SK-N-MC (cell line): Measurements from ENCODE around the gene SEMG1.

Experiments
- DNase-seq: peaks from one replicate; pipeline ENCODE4 v3.0.0-alpha.2; 2011; ENCODE audit warnings: low read depth, low spot score
- H3K27ac ChIP-seq: fragments of 200-600 bp; sonication (generic); 2 replicates; pipeline ENCODE4 v1.5.1; 2016; ENCODE audit warnings: mixed run types
- H3K36me3 ChIP-seq: fragments of 200-600 bp; sonication (generic); 2 replicates; pipeline ENCODE4 v1.6.1; 2017; ENCODE audit warnings: antibody characterized with exemption, low read length, mixed read lengths; ENCODE audit not compliant: insufficient read depth
- H3K4me3 ChIP-seq: fragments of 200-600 bp; sonication (generic); 2 replicates; pipeline ENCODE4 v1.5.1; 2016
- H3K9ac ChIP-seq: fragments of 200-600 bp; sonication (generic); 2 replicates; pipeline ENCODE4 v1.8.0; 2017; ENCODE audit warnings: mixed run types, mixed read lengths; ENCODE audit not compliant: insufficient read length
- H3K9me3 ChIP-seq: fragments of 200-600 bp; sonication (generic); 2 replicates; pipeline ENCODE4 v1.6.1; 2017; ENCODE audit warnings: low read depth, mild to moderate bottlenecking, antibody characterized with exemption, low read length, moderate library complexity, mixed read lengths
- EZH2 ChIP-seq: fragments of 200-600 bp; sonication (generic); IDR thresholded peaks from one replicate; pipeline ENCODE4 v1.6.1; 2017; ENCODE audit warnings: antibody characterized with exemption
- FOXP2 ChIP-seq: optimal IDR thresholded peaks from 2 replicates; pipeline ENCODE3; 2011; ENCODE audit warnings: mild to moderate bottlenecking, moderate library complexity; ENCODE audit not compliant: insufficient read depth; ENCODE audit errors: extremely low read length, control extremely low read depth
- POLR2AphosphoS5 ChIP-seq: IDR thresholded peaks from 2 replicates; pipeline ENCODE4 v1.6.1; 2012; ENCODE audit warnings: mild to moderate bottlenecking, low read depth, low read length, borderline replicate concordance

The SEMG1 gene

DNA sequence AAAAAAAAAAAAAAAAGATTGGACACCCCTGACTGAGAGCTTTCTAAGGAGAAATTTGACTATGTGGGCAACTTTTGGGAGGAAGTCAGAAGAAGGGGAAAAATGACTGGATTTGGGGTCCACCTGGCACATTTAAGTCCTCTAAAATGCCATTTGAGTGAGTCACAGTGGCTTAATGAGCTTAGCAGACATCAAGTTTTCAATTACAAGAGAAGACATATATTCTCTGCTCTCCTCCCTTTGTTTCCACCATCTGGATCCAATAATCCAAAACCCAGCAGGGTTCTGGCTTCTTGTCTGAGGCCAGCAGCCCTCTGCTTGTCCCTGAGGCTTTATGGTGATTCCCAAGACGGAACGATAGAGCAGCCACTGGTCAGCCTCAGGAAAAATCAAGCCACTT lies 25.2 kb upstream of the SEMG1 start:
- no peak for TF ChIP-seq FOXP2
- TF ChIP-seq EZH2 = no peak
- TF ChIP-seq POLR2AphosphoS5 = no peak
- H3K9ac ChIP-seq = no peak overlapping the region
- no peak for DNase-seq

GRCh38 chr20:45183084-45183483 lies 23.7 kb upstream of the SEMG1 start:
- Histone ChIP-seq H3K4me3 (no peak overlapping the region), H3K9ac (no peak overlapping the region), H3K36me3 (no peaks in the 10 kb centered on the region), H3K9me3 (no peaks in the 10 kb centered on the region), H3K27ac (no peak overlapping the region)
- no peak for DNase-seq
- TF ChIP-seq EZH2 = no peak

More for the DNA sequence above, 25.2 kb upstream of the SEMG1 start:
- Histone ChIP-seq H3K27ac (no peak overlapping the region), H3K9me3 (no peaks in the 10 kb centered on the region), H3K36me3 (no peaks in the 10 kb centered on the region), H3K4me3 (no peak overlapping the region)

GRCh38 chr20:45187693-45188092 lies 19.1 kb upstream of the SEMG1 start:
- Histone ChIP-seq H3K4me3 (no peak overlapping the region), H3K27ac (no peak overlapping the region), H3K9me3 (no peaks in the 10 kb centered on the region), H3K36me3 (no peaks in the 10 kb centered on the region), H3K9ac (no peak overlapping the region)
- TF ChIP-seq FOXP2 (no peak), EZH2 (no peak), POLR2AphosphoS5 (no peak)
- no peak for DNase-seq

DNA sequence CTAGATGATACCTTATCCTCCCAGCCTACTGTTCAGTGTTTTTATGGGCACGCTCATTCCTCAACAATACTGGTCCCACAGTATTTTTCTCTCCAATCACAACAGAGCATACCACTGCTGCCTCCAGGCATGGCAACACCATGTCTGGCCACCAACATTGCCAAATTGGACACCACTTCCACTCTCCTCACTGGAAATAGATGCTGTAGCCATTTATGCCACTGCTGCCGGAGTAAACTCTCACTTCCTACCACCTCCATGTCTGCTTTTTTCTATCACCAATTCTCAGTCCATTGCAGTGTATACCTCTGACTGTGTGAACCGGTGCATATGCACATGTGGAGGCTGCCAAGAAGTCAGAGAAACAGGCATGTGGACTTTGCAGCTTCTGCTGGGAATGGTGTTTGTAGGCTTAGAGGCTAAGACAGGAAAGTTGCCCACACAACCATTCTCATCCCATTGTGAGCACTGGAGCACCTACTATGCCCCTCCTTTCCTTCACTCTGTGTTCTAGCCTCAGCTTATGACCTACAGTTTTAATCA lies 17.7 kb upstream of the SEMG1 start:
- Histone ChIP-seq H3K4me3 (no peak overlapping the region), H3K36me3 (no peaks in the 10 kb centered on the region), H3K9me3 (no peaks in the 10 kb centered on the region), H3K9ac (no peak overlapping the region), H3K27ac (no peak overlapping the region)
- DNase-seq = no peak
- TF ChIP-seq POLR2AphosphoS5 (no peak), EZH2 (no peak), FOXP2 (no peak)

- Histone ChIP-seq H3K36me3 (no peaks in the 10 kb centered on the region), H3K27ac (no peak overlapping the region), H3K9ac (no peak overlapping the region), H3K9me3 (no peaks in the 10 kb centered on the region), H3K4me3 (no peak overlapping the region)
- no peak for DNase-seq
- no peak for TF ChIP-seq FOXP2
- TF ChIP-seq POLR2AphosphoS5 = no peak
- TF ChIP-seq EZH2 = no peak
These were observed 17.0 kb upstream of the SEMG1 start for GRCh38 chr20:45189861-45190260.

DNA sequence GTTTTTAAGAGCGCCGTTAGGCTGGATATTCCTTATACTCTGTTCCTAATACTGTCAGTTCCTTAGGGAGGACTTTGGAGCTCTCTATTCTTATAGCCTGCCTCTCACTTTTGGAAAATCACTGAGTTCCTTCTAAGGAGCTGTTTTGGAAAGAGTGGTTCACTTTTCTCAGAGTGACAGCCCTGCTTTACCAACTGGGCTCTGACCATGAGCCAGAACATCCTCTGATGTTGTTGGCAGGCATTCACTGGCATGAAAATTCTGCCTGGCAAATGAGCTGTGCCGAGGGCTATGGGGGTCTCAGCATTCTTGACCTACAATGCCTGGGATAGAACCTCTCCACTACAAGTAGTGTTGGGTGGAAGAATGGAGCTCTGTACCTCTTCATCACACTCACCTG lies 14.9 kb upstream of the SEMG1 start:
- H3K9me3 ChIP-seq = no peaks in the 10 kb centered on the region
- H3K27ac ChIP-seq = no peak overlapping the region
- no peaks in the 10 kb centered on the region for H3K36me3 ChIP-seq
- TF ChIP-seq POLR2AphosphoS5 = no peak
- TF ChIP-seq FOXP2 = no peak
- no peak for TF ChIP-seq EZH2
- DNase-seq = no peak
- no peak overlapping the region for H3K9ac ChIP-seq
- no peak overlapping the region for H3K4me3 ChIP-seq

GRCh38 chr20:45193331-45193730 lies 13.5 kb upstream of the SEMG1 start:
- Histone ChIP-seq H3K36me3 (no peaks in the 10 kb centered on the region), H3K27ac (no peak overlapping the region), H3K4me3 (no peak overlapping the region), H3K9me3 (no peaks in the 10 kb centered on the region), H3K9ac (no peak overlapping the region)
- TF ChIP-seq FOXP2 (no peak), POLR2AphosphoS5 (no peak), EZH2 (no peak)
- no peak for DNase-seq

DNA sequence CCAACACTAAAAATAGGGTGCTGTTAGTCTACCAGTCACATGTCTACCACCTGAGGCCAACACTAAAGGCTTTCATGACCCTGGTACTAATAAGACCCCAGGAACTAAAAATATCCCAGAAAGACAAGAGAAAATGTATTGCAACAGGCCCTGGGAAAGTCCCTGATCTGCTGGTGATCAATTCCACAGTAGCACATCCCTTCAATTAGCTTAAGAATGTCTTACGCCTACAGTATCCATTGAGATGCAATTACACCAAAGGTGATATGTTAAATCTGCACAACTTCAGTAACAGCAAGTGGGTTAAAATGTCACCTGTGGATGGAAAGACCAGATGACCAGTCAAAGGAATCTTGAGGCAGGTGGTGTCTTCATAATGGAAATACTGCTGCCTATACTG lies 3.1 kb downstream of the SEMG1 start:
- Histone ChIP-seq H3K36me3 (no peaks in the 10 kb centered on the region), H3K27ac (no peak overlapping the region), H3K4me3 (no peak overlapping the region), H3K9ac (no peak overlapping the region), H3K9me3 (no peaks in the 10 kb centered on the region)
- DNase-seq = no peak
- TF ChIP-seq EZH2 (no peak), POLR2AphosphoS5 (no peak), FOXP2 (no peak)
